CD4-positive, alpha-beta T cell treated with Interleukin-6 at 100 ng/mL for 8 hours (primary cell): ENCODE results near the gene FAM131A.

Experiments used
- DNase-seq: peaks from one replicate; pipeline ENCODE4 v3.0.0-alpha.2; 2020; ENCODE audit warnings: mixed read lengths, low spot score

The FAM131A gene

DNA sequence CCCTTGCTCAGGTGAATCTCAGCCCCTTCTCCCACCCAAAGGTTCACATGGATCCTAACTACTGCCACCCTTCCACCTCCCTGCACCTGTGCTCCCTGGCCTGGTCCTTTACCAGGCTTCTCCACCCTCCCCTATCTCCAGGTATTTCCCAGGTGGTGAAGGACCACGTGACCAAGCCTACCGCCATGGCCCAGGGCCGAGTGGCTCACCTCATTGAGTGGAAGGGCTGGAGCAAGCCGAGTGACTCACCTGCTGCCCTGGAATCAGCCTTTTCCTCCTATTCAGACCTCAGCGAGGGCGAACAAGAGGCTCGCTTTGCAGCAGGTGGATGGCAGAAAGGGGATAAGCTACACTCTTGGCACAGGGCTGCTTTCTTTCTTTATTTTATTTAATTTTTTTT, 4.5 kb downstream of the FAM131A start:
- DNase-seq = no peak

- DNase-seq = no peak
Measured at GRCh38 chr3:184343200-184343876, 5.9 kb downstream of the FAM131A start.

- no peak for DNase-seq
Measured at GRCh38 chr3:184344579-184345316, 7.3 kb downstream of the FAM131A start.

DNA sequence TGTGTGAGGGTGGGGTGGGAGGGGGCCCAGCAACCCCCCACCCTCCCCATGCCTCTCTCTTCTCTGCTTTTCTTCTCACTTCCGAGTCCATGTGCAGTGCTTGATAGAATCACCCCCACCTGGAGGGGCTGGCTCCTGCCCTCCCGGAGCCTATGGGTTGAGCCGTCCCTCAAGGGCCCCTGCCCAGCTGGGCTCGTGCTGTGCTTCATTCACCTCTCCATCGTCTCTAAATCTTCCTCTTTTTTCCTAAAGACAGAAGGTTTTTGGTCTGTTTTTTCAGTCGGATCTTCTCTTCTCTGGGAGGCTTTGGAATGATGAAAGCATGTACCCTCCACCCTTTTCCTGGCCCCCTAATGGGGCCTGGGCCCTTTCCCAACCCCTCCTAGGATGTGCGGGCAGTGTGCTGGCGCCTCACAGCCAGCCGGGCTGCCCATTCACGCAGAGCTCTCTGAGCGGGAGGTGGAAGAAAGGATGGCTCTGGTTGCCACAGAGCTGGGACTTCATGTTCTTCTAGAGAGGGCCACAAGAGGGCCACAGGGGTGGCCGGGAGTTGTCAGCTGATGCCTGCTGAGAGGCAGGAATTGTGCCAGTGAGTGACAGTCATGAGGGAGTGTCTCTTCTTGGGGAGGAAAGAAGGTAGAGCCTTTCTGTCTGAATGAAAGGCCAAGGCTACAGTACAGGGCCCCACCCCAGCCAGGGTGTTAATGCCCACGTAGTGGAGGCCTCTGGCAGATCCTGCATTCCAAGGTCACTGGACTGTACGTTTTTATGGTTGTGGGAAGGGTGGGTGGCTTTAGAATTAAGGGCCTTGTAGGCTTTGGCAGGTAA, 8.1 kb downstream of the FAM131A start:
- no peak for DNase-seq

DNA sequence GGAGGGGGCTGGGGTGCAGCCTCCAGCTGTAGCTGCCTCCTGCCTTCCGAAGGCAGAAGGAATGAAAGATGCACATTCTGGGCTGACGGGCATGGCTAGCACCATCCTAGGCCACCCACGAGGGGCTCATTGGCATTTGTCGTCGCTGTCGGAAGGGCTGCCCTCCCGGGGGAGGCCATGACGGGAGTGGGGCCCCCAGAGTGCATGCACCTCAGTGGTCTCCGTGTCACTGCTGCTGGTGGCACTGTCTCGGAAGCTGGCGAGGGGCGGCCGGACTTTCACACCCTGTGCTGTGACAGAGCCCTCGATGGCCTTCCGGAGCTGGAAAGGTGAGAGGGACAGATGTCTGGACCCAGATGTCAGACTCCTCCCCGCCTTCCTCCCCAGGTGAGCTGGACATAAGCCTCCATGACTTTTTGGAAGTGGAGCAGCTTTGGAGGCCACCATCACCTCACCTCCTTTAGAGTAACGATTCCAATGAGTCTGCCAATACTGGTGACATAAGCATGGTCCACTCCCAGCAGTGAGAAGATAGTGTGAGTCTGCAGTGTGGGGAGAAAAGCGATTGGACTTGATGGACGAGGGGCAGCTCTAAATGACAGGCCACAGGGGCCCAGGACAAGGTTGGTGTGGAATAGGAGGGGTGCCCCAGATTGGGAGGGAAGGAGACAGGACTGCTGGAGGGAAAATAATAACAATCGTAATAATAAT, 9.2 kb downstream of the FAM131A start:
- DNase-seq = no peak

GRCh38 chr3:184347321-184348056, 10.1 kb downstream of the FAM131A start:
- DNase-seq = no peak

GRCh38 chr3:184348057-184348382, 10.6 kb downstream of the FAM131A start:
- DNase-seq = no peak

- no peak for DNase-seq
Measured at GRCh38 chr3:184349563-184350470, 12.4 kb downstream of the FAM131A start.

DNA sequence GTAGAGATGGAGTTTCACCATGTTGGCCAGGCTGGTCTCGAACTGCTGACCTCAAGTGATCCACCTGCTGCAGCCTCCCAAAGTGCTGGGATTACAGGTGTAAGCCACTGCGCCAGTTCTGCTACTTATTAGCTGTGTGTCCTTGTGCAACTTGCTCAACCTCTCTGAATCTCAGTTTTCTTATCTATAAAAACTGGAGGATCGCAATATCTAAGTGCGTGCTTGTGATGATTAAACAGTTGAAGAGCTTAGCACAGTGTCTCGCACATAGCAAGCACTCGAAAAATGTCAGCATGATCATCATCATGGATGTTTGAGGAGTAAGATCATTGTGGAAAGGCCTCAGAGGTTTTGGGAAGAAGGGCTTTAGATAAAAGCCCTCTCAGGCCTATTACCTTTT, 13.2 kb downstream of the FAM131A start:
- no peak for DNase-seq

DNA sequence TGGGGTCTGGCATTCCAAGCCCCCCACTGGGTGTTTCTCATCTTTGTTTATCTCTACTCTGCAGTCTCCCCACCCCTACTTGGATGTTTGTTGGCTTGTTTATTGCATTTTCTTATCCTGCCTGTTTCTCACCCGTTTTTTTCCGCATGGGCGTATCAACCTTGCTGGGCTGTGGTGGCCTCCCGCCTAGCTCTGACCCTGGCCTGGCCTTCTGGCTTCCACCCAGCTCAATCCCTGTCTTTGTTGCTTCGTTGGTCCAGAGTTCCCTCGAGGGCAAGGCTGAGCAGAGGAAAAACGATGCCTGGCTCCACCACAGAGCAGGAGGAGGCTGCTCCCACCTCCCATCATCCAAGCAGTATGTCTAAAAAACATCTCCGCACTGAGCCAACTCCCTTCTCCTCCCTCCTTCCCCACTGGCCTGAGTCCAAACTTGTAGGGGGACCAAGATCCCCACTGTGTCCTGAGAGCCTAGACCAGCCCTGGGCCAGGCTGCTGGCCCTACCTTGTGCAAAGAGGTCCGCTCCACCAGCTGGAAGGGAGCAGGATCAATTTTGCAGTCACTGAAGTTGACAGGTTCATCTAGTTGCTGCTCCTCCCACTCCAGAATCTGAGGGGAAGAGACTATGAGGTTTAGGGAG, 14.2 kb downstream of the FAM131A start:
- no peak for DNase-seq

GRCh38 chr3:184352149-184352785, 14.9 kb downstream of the FAM131A start:
- DNase-seq = no peak

- no peak for DNase-seq
Measured at GRCh38 chr3:184352897-184353545, 15.6 kb downstream of the FAM131A start.

GRCh38 chr3:184353546-184353941, 16.1 kb downstream of the FAM131A start:
- DNase-seq = no peak

DNA sequence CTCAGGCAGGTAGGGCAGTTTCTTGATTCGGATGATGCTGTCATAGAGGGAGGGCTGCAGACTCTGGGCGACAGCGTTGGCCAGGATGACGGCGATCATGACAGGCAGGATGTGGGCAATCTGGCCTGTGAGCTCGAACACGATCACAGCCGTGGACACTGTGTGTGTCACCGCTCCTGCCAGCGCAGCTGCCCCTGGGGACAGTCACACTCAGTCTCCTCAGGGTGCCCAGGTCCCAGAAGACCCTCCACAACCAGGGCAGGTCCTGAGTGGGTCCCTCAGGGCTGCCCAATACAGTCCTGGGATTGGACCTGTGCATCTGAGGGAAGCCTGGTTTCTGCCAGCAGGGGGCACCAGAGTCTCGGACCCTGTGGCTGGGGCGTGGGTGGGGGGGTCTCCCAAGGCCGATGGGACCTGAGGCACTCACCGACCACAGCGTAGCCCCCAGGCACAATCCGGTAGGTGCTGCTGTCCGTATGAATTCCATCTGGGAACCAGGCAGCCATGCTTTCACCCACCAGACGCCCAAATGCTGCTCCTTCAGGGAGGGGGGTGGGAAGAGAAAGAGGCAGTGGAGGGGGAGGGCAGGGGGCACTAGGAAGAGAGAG, 16.8 kb downstream of the FAM131A start:
- DNase-seq = peak; percentile 51

- DNase-seq = no peak
Measured at GRCh38 chr3:184354754-184355153, 17.4 kb downstream of the FAM131A start.

- DNase-seq = no peak
Measured at GRCh38 chr3:184355261-184356040, 18.1 kb downstream of the FAM131A start.

DNA sequence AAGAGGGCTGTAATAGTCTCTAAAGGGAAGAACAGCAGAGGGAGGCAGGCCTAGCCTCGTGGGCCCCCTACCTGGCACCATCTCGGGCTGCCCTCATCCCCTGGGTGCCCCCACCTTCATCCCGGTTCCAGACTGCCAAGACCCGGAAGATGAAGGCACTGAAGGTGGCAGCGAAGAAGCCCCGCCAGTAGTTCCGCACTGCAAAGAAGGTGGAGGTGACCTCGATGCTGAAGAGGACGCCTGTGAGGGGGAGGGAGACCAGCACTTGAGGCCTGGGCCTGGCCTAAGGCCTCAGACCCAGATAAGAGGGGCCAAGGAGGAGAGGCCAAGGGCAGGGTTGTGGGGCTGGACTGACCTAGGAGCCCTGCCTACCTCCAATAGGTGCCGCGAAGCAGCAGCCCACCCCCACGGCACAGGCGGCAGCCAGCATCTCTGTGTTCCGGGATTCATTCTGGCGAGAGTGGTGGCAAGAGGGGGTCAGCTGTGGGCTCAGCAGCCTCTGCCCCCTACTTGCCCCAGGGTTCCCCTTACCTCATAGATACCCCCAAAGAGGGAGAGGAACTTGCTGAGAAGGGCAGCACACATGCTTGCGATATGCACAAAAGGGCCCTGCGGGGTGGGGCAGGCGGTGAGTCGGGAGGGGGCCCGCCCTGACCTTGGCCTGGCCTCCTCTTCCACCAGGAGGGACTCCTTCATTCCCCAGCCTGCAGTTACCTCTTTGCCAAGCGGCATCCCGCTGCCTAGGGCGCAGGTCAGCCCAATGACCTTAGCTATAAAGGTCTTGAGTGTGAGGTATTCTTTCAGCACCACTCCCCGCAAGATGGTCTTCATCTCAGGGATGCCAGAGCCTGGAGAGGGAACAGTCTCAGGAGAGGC, 20.1 kb downstream of the FAM131A start:
- no peak for DNase-seq
